ENCODE data around the gene KSR2. TPM values are rescaled to one million over a fixed set of nuclear protein-coding genes. Genes with fewer than 3 reads are reported as not detected.

The KSR2 gene
- total and polyA plus RNA-seq, 10 of the 15 experiments (the other 5 are each of a cell fraction or from before 2014, with no cell fraction given): under 0.01 to 1.5 (median 0.01) TPM; not detected in 3

DNA sequence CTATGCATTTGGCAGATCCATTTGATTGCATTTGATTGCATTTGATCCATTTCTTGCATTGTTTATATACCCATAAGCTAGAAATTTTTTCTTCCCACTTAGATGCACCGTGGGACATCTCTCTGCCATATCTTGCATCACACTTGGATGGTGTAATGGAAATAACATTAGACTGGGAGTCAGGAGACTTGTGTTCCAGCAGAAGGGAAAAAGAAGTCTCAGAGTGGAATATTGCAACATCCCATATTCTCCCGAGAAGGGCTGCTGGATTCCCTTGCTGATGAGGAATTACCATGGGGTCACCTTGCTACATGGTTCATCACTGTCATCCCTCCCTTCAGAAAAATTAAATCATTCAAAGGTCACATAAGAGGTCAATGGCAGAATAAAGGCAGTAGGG lies 78.1 kb downstream of the KSR2 start:
- DNase-seq (ENCODE audit: low read depth, low spot score) (no peak), FAIRE-seq (no peak), ATAC-seq (no peak)
- WGBS (ENCODE audit: insufficient coverage, insufficient replicate concordance, low lambda C conversion rate, missing lambda C conversion rate): 92% methylated on average over 2 of the region's 2 CpGs
- SMC1A ChIA-PET (ENCODE audit: uncharacterized antibody, unreplicated experiment): interaction anchor here (0.6 to 1.7 kb wide), 5 partner anchors 12 to 164 kb away, joined by 3 to 7 read pairs (median 3); no protein-coding TSS in a partner anchor
- CTCF ChIA-PET: interaction anchor here (0.6 to 2.8 kb wide), 7 partner anchors 14 to 166 kb away, joined by 3 to 25 read pairs (median 4); no protein-coding TSS in a partner anchor
- no peak overlapping the region for H3K4me2 ChIP-seq (ENCODE audit: control insufficient read depth, insufficient read depth)
- H3K4me1 ChIP-seq (ENCODE audit: control insufficient read depth, insufficient read depth, low read length): peaks cover 14% of the 10 kb centered on the region
- H3K9me3 ChIP-seq (replicated peaks; ENCODE audit: control insufficient read depth, insufficient read depth, low read length): no peaks in the 10 kb centered on the region
- H4K20me1 ChIP-seq (ENCODE audit: control insufficient read depth, insufficient read depth): no peaks in the 10 kb centered on the region
- no peak overlapping the region for H3K27ac ChIP-seq (ENCODE audit: control insufficient read depth, insufficient read depth)
- in situ Hi-C loops (cut with MboI) (no loop called here), intact Hi-C loops (cut with micrococcal nuclease; ENCODE audit: unreplicated experiment) (no loop called here)
- TF ChIP-seq SMAD1 (IDR thresholded peaks at IDR 0.05; ENCODE audit: low read depth, partially characterized antibody) (no peak), MYC (IDR thresholded peaks at IDR 0.05; ENCODE audit: insufficient read depth, insufficient read length, insufficient replicate concordance, low read length, severe bottlenecking) (no peak), JUNB (IDR thresholded peaks at IDR 0.05) (no peak), NR2F1 (conservative IDR thresholded peaks at IDR 0.05) (no peak), MEF2B (IDR thresholded peaks at IDR 0.05; ENCODE audit: partially characterized antibody, poor library complexity, severe bottlenecking) (no peak), YY1 (IDR thresholded peaks at IDR 0.05; ENCODE audit: low read depth, low read length) (no peak), GABPA (IDR thresholded peaks at IDR 0.05; ENCODE audit: low read depth) (no peak), NFYA (IDR thresholded peaks at IDR 0.05; ENCODE audit: borderline replicate concordance, low read depth, low read length) (no peak), CHD1 (IDR thresholded peaks at IDR 0.05; ENCODE audit: low read depth, low read length) (no peak)
- TF ChIP-seq, protein P1, sequence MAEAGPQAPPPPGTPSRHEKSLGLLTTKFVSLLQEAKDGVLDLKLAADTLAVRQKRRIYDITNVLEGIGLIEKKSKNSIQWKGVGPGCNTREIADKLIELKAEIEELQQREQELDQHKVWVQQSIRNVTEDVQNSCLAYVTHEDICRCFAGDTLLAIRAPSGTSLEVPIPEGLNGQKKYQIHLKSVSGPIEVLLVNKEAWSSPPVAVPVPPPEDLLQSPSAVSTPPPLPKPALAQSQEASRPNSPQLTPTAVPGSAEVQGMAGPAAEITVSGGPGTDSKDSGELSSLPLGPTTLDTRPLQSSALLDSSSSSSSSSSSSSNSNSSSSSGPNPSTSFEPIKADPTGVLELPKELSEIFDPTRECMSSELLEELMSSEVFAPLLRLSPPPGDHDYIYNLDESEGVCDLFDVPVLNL (IDR thresholded peaks at IDR 0.05; ENCODE audit: low read depth, low read length): no peak
- TF ChIP-seq, protein P2, sequence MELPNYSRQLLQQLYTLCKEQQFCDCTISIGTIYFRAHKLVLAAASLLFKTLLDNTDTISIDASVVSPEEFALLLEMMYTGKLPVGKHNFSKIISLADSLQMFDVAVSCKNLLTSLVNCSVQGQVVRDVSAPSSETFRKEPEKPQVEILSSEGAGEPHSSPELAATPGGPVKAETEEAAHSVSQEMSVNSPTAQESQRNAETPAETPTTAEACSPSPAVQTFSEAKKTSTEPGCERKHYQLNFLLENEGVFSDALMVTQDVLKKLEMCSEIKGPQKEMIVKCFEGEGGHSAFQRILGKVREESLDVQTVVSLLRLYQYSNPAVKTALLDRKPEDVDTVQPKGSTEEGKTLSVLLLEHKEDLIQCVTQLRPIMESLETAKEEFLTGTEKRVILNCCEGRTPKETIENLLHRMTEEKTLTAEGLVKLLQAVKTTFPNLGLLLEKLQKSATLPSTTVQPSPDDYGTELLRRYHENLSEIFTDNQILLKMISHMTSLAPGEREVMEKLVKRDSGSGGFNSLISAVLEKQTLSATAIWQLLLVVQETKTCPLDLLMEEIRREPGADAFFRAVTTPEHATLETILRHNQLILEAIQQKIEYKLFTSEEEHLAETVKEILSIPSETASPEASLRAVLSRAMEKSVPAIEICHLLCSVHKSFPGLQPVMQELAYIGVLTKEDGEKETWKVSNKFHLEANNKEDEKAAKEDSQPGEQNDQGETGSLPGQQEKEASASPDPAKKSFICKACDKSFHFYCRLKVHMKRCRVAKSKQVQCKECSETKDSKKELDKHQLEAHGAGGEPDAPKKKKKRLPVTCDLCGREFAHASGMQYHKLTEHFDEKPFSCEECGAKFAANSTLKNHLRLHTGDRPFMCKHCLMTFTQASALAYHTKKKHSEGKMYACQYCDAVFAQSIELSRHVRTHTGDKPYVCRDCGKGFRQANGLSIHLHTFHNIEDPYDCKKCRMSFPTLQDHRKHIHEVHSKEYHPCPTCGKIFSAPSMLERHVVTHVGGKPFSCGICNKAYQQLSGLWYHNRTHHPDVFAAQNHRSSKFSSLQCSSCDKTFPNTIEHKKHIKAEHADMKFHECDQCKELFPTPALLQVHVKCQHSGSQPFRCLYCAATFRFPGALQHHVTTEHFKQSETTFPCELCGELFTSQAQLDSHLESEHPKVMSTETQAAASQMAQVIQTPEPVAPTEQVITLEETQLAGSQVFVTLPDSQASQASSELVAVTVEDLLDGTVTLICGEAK (IDR thresholded peaks at IDR 0.05; ENCODE audit: borderline replicate concordance): no peak
- TF ChIP-seq, protein P3, sequence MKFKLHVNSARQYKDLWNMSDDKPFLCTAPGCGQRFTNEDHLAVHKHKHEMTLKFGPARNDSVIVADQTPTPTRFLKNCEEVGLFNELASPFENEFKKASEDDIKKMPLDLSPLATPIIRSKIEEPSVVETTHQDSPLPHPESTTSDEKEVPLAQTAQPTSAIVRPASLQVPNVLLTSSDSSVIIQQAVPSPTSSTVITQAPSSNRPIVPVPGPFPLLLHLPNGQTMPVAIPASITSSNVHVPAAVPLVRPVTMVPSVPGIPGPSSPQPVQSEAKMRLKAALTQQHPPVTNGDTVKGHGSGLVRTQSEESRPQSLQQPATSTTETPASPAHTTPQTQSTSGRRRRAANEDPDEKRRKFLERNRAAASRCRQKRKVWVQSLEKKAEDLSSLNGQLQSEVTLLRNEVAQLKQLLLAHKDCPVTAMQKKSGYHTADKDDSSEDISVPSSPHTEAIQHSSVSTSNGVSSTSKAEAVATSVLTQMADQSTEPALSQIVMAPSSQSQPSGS (IDR thresholded peaks at IDR 0.05; ENCODE audit: low read length): no peak
- H3K79me2 ChIP-seq (ENCODE audit: control insufficient read depth, insufficient read depth, low read length): no peaks in the 10 kb centered on the region
- H3K36me3 ChIP-seq (ENCODE audit: control insufficient read depth in 2 of 2, insufficient read depth in 2 of 2, low read length in 1 of 2): no peaks in the 10 kb centered on the region
- no TSS peak for BruUV-seq (replicated peaks)
- H2AFZ ChIP-seq (ENCODE audit: control insufficient read depth, low read depth, low read length): no peak overlapping the region
- H3K9ac ChIP-seq (ENCODE audit: control insufficient read depth, insufficient read depth, low read length): no peak overlapping the region
- no peaks in the 10 kb centered on the region for H3K27me3 ChIP-seq (replicated peaks in 1 of 2; ENCODE audit: control insufficient read depth in 2 of 2, insufficient read depth in 2 of 2, low read length in 1 of 2)
- RAD21 ChIA-PET (ENCODE audit: unreplicated experiment): interaction anchor here (0.7 to 0.9 kb wide), 2 partner anchors 16 to 145 kb away, joined by 3 to 4 read pairs; no protein-coding TSS in a partner anchor
- no peak overlapping the region for H3K4me3 ChIP-seq
- POLR2A ChIA-PET: no interaction called here

Data from GM12878 (cell line).